ENCODE measurements around the gene PKIG. TPM values are rescaled to one million over a fixed set of nuclear protein-coding genes. Genes with fewer than 3 reads are reported as not detected.

Gene PKIG
- polyA plus RNA-seq, 1 donor (not counting 4 experiments of a cell fraction or from before 2014, with no cell fraction given), result 6.6 TPM

GRCh38 chr20:44637522-44638372 is 55.4 kb downstream of the PKIG start:
- dilution Hi-C loops (cut with MboI; ENCODE audit: extremely low pct_ligation_motif_present, low sequenced_read_pairs), result no loop called here
- Histone ChIP-seq H4K20me1 (ENCODE audit: control insufficient read depth, extremely low read depth, insufficient read depth, low read length) (no peaks in the 10 kb centered on the region), H3K27me3 (ENCODE audit: control insufficient read depth, extremely low read depth, insufficient read depth, low read length) (no peaks in the 10 kb centered on the region), H3K9ac (ENCODE audit: control insufficient read depth, extremely low read depth, insufficient read depth, low read length) (no peak overlapping the region), H3K9me1 (ENCODE audit: control insufficient read depth, extremely low read depth, insufficient read depth, low read length) (no peaks in the 10 kb centered on the region), H3K4me3 (ENCODE audit: control insufficient read depth in 2 of 3, extremely low read depth in 1 of 3, insufficient read depth in 2 of 3, low read depth in 1 of 3, low read length in 3 of 3) (no peak overlapping the region), H3K4me1 (ENCODE audit: control insufficient read depth, extremely low read depth, insufficient read depth, low read length) (peaks cover 16% of the 10 kb centered on the region), H3K36me3 (ENCODE audit: control insufficient read depth in 2 of 2, extremely low read depth in 1 of 2, insufficient read depth in 2 of 2, low read length in 2 of 2) (peaks cover 5 to 6% of the 10 kb centered on the region in 2 experiments), H2AFZ (ENCODE audit: control insufficient read depth, low read length) (no peak overlapping the region), H3K27ac (ENCODE audit: control insufficient read depth, insufficient read depth, low read length) (no peak overlapping the region), H3K4me2 (ENCODE audit: control insufficient read depth, extremely low read depth, insufficient read depth, low read depth, low read length) (no peak overlapping the region), H3K79me2 (ENCODE audit: control insufficient read depth, insufficient read depth, low read length) (no peaks in the 10 kb centered on the region), H3K9me3 (ENCODE audit: control insufficient read depth, low read depth, low read length) (peaks cover 3% of the 10 kb centered on the region)
- DNase-seq (ENCODE audit: low read depth, low spot score) (no peak), FAIRE-seq (no peak)
- no peak for TF ChIP-seq CTCF (optimal IDR thresholded peaks at IDR 0.05 in 1 of 3, IDR thresholded peaks at IDR 0.05 in 1 of 3, conservative IDR thresholded peaks at IDR 0.05 in 1 of 3; ENCODE audit: extremely low read depth in 1 of 3, insufficient read depth in 2 of 3, low read length in 3 of 3)
- no peak for TF ChIP-seq EZH2 (IDR thresholded peaks at IDR 0.05; ENCODE audit: low read length)

DNA sequence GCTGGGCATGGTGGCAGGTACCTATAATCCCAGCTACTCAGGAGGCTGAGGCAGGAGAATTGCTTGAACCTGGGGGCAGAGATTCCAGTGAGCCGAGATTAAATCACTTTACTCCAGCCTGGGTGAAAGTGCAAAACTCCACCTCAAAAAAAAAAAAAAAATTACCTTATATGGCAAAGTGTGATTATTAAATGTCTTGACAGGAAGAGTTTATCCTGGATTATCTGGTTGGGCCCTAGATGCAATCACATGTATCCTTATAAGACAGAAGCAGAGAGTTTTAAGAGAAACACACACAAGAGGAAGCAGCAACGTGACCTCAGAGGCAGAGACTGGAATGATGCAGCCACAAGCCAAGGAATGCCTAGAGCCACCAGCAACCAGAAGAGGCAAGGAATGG is 58.1 kb downstream of the PKIG start:
- no peak overlapping the region for H2AFZ ChIP-seq (ENCODE audit: control insufficient read depth, low read length)
- TF ChIP-seq EZH2 (IDR thresholded peaks at IDR 0.05; ENCODE audit: low read length), result no peak
- TF ChIP-seq CTCF (optimal IDR thresholded peaks at IDR 0.05 in 1 of 3, IDR thresholded peaks at IDR 0.05 in 1 of 3, conservative IDR thresholded peaks at IDR 0.05 in 1 of 3; ENCODE audit: extremely low read depth in 1 of 3, insufficient read depth in 2 of 3, low read length in 3 of 3), result no peak

More for the DNA sequence above, 58.1 kb downstream of the PKIG start:
- Histone ChIP-seq H3K9ac (ENCODE audit: control insufficient read depth, extremely low read depth, insufficient read depth, low read length) (no peak overlapping the region), H3K4me1 (ENCODE audit: control insufficient read depth, extremely low read depth, insufficient read depth, low read length) (peaks cover 36% of the 10 kb centered on the region), H3K36me3 (ENCODE audit: control insufficient read depth in 2 of 2, extremely low read depth in 1 of 2, insufficient read depth in 2 of 2, low read length in 2 of 2) (peaks cover 0 to 1% of the 10 kb centered on the region in 2 experiments), H3K27me3 (ENCODE audit: control insufficient read depth, extremely low read depth, insufficient read depth, low read length) (no peaks in the 10 kb centered on the region), H3K4me3 (ENCODE audit: control insufficient read depth in 2 of 3, extremely low read depth in 1 of 3, insufficient read depth in 2 of 3, low read depth in 1 of 3, low read length in 3 of 3) (no peak overlapping the region), H3K79me2 (ENCODE audit: control insufficient read depth, insufficient read depth, low read length) (no peaks in the 10 kb centered on the region), H3K9me3 (ENCODE audit: control insufficient read depth, low read depth, low read length) (peaks cover 3% of the 10 kb centered on the region), H3K27ac (ENCODE audit: control insufficient read depth, insufficient read depth, low read length) (no peak overlapping the region), H3K9me1 (ENCODE audit: control insufficient read depth, extremely low read depth, insufficient read depth, low read length) (peaks cover 6% of the 10 kb centered on the region), H3K4me2 (ENCODE audit: control insufficient read depth, extremely low read depth, insufficient read depth, low read depth, low read length) (no peak overlapping the region), H4K20me1 (ENCODE audit: control insufficient read depth, extremely low read depth, insufficient read depth, low read length) (no peaks in the 10 kb centered on the region)
- no peak for FAIRE-seq
- DNase-seq (ENCODE audit: low read depth, low spot score), result no peak
- dilution Hi-C loops (cut with MboI; ENCODE audit: extremely low pct_ligation_motif_present, low sequenced_read_pairs), result no loop called here
